AG04450 (cell line): ENCODE results near the gene PLD2. TPM values are rescaled to one million over a fixed set of nuclear protein-coding genes. Genes with fewer than 3 reads are reported as not detected.

ENCODE experiments used
- CTCF ChIA-PET: fragments of 300-600, 350-600 bp; formaldehyde crosslinking; extraction: SDS; loops from one replicate; lab custom pipeline; 2022; ENCODE audit warnings: antibody characterized with exemption, inconsistent platforms; lab: Charles Lee
- POLR2A ChIA-PET: fragments of 350-600 bp; formaldehyde crosslinking; extraction: SDS; loops from one replicate; lab custom pipeline; 2021; ENCODE audit warnings: antibody characterized with exemption, inconsistent platforms; lab: Yijun Ruan, JAX
- DNase-seq: peaks from one replicate; pipeline ENCODE4 v3.0.0-alpha.2; 2011; ENCODE audit warnings: low read depth, low spot score
- H3K27ac ChIP-seq: one replicate; pipeline ENCODE4 v1.5.1; 2012; ENCODE audit warnings: low read depth, low read length, control low read depth
- H3K27me3 ChIP-seq: one replicate; pipeline ENCODE4 v1.6.0; 2012; ENCODE audit warnings: low read length; ENCODE audit not compliant: control insufficient read depth, insufficient read depth
- H3K4me3 ChIP-seq: 2 replicates; pipeline ENCODE4 v1.5.1; 2011; ENCODE audit warnings: mild to moderate bottlenecking, low read depth, low read length, control low read depth
- H3K9me3 ChIP-seq: 2 replicates; pipeline ENCODE4 v1.5.1; 2012; ENCODE audit warnings: low read length; ENCODE audit not compliant: control insufficient read depth, insufficient read depth
- CTCF ChIP-seq: IDR thresholded peaks from 2 replicates; pipeline ENCODE4 v1.5.1; 2011; ENCODE audit warnings: low read depth, low read length, control low read depth, inconsistent platforms
- polyA plus RNA-seq: library from polyadenylated mRNA; depleted of rRNA; stranded (reverse); fragments of >200 nt; gene quantifications from 2 replicates; pipeline ENCODE4 v1.2.3, GENCODE V29; 2011

The PLD2 gene
- polyA plus RNA-seq, 1 experiment: 18.9 TPM

- CTCF ChIA-PET: no interaction called here
- Histone ChIP-seq H3K27ac (no peak overlapping the region), H3K9me3 (no peaks in the 10 kb centered on the region), H3K27me3 (peaks cover 17% of the 10 kb centered on the region), H3K4me3 (no peak overlapping the region)
- TF ChIP-seq CTCF: no peak
- POLR2A ChIA-PET: no interaction called here
- no peak for DNase-seq
Observed at GRCh38 chr17:4766723-4767122, 40.2 kb upstream of the PLD2 start.

DNA sequence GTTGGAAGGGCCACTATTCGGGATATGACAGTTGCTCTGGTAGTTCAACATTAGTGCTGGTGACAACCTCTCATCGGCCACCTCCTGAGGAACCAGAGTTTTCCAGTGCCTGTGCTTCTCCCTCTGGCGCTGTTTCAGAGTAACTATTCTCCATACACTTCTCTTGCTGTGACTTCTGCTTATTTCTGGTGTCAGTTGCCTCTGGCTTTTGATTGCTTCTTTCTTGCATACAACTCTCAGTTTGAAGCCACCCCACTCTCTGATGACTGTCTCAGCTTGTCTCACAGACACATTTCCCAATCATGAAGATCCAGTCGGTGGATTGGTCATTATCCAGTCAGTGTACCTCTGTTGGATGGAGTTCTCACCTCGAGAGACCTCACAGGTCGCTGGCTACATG is 38.7 kb upstream of the PLD2 start:
- TF ChIP-seq CTCF: no peak
- ChIA-PET CTCF (interaction anchor here (0.6 kb wide), 1 partner anchor 9 kb away, joined by 3 read pairs; no protein-coding TSS in a partner anchor), POLR2A (no interaction called here)

DNA sequence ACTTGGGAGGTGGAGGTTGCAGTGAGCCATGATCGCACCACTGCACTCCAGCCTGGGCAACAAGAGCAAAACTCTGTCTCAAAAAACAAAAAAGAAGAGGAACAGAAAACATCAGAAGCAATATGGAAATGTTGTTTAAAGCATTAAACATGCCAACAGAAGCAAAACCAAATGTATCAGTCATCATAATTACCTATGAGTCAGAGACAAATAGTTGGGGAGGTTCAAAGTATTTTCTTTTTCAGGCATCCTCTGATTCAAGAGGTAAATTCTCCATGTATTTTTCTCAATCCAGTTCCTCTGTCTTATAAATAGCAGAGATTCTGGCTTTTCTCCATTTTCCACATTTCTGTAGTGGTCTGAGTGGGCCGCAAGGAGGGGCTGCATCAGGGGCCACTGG is 37.3 kb upstream of the PLD2 start:
- H3K27me3 ChIP-seq: peaks cover 26% of the 10 kb centered on the region
- H3K27ac ChIP-seq: no peak overlapping the region
- no peak for DNase-seq
- ChIA-PET CTCF (no interaction called here), POLR2A (no interaction called here)
- H3K9me3 ChIP-seq: no peaks in the 10 kb centered on the region
- no peak for TF ChIP-seq CTCF
- H3K4me3 ChIP-seq: no peak overlapping the region

More for the DNA sequence above, 38.7 kb upstream of the PLD2 start:
- no peaks in the 10 kb centered on the region for H3K9me3 ChIP-seq
- no peak overlapping the region for H3K27ac ChIP-seq
- H3K4me3 ChIP-seq: no peak overlapping the region
- no peak for DNase-seq
- peaks cover 24% of the 10 kb centered on the region for H3K27me3 ChIP-seq

DNA sequence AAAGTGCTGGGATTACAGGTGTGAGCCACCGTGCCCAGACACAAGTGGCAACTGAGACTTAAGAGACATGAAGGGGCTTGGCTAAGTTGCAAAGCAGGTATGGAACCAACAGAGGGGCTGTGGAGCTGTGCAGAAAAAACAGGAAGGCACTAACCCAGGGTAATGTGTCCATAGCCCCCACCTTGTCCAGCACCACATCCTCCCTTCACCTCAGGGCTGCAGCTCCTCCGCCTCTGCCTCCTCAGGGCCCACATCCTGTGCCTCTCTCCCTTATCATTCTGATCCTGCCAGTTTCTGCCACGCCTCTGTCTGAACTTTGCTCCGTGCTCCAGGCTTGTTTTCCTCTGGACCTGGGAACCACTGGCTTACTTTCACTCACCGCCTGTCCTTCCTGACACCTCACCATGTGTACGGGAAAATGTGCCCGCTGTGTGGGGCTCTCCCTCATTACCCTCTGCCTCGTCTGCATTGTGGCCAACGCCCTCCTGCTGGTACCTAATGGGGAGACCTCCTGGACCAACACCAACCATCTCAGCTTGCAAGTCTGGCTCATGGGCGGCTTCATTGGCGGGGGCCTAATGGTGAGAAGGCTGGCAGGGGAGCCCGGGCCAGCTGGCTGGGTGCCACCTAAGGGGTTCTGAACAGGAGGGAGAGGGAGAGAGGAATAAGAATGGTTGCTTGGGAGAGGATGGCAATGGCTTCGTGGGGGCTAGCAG is 35.3 kb upstream of the PLD2 start, which contains the start of gene TM4SF5:
Gene TM4SF5 (plus strand): TSS at position 368 of the 716 bp plus-strand sequence. CDS start 37 bp downstream, at position 405.
- TF ChIP-seq CTCF: no peak
- POLR2A ChIA-PET: no interaction called here
- Histone ChIP-seq H3K4me3 (no peak within 1 kb of the TSS), H3K27me3 (peaks cover 25% of the 10 kb centered on the region), H3K27ac (no peak within 1 kb of the TSS), H3K9me3 (no peaks in the 10 kb centered on the region)
- CTCF ChIA-PET: no interaction called here
- no peak for DNase-seq

GRCh38 chr17:4772235-4772613 is 34.7 kb upstream of the PLD2 start:
- ChIA-PET POLR2A (no interaction called here), CTCF (no interaction called here)
- Histone ChIP-seq H3K4me3 (no peak overlapping the region), H3K27ac (no peak overlapping the region), H3K27me3 (peaks cover 27% of the 10 kb centered on the region), H3K9me3 (no peaks in the 10 kb centered on the region)
- no peak for DNase-seq
- TF ChIP-seq CTCF: no peak
